Ascending aorta (tissue), 2 donors: ENCODE results near the gene DPH6. TPM values are rescaled to one million over a fixed set of nuclear protein-coding genes. Genes with fewer than 3 reads are reported as not detected.
A peak's percentile ranks its signal among the peaks of the same experiment; 100 is the strongest.

Source experiments
- DNase-seq, 2 donors: peaks; one replicate each; pipeline ENCODE4 v3.0.0-alpha.2; 2019; ENCODE audit warnings: low spot score in 2 of 2
- H3K27ac ChIP-seq, 2 donors: fragments of 200-600 bp; sonication (generic); one replicate each; pipeline ENCODE4 v1.5.1; 2016 to 2017; ENCODE audit warnings: mild to moderate bottlenecking in 1 of 2
- H3K27me3 ChIP-seq: fragments of 200-600 bp; sonication (generic); one replicate; pipeline ENCODE4 v1.5.1; 2017
- H3K36me3 ChIP-seq, 2 donors: fragments of 200-600 bp; sonication (generic); one replicate each; pipeline ENCODE4 v1.5.1; 2016
- H3K4me1 ChIP-seq, 2 donors: fragments of 200-600 bp; sonication (generic); one replicate each; pipeline ENCODE4 v1.5.1; 2016 to 2017; ENCODE audit warnings: mild to moderate bottlenecking in 1 of 2
- H3K4me3 ChIP-seq, 2 donors: fragments of 200-600 bp; sonication (generic); one replicate each; pipeline ENCODE4 v1.5.1; 2016 to 2017; ENCODE audit warnings: mild to moderate bottlenecking in 1 of 2
- H3K9me3 ChIP-seq, 2 donors: fragments of 200-600 bp; sonication (generic); one replicate each; pipeline ENCODE4 v1.5.1; 2016
- intact Hi-C: fragments of 100-400 bp; cut with DNase I; formaldehyde crosslinking; loops from one replicate; pipeline ENCODE4 v1.15.1; 2023
- total RNA-seq: library from RNA; depleted of rRNA; stranded (reverse); fragments of >200 nt; gene quantifications from one replicate; pipeline ENCODE4 v1.1.0, GENCODE V29; 2016
- TF ChIP-seq, protein P1 (sequence below), 3 experiments: fragments of 200-600 bp in 2 of 3; fragments of 450-650 bp in 1 of 3; sonication (generic) in 2 of 3; IDR thresholded peaks; one replicate each; pipeline ENCODE4 v1.5.1; 2016 to 2019; ENCODE audit warnings: antibody characterized with exemption in 3 of 3, mild to moderate bottlenecking in 1 of 3, moderate library complexity in 1 of 3

The DPH6 gene
- total RNA-seq, 1 donor from 2014 or later, result 9.0 TPM

DNA sequence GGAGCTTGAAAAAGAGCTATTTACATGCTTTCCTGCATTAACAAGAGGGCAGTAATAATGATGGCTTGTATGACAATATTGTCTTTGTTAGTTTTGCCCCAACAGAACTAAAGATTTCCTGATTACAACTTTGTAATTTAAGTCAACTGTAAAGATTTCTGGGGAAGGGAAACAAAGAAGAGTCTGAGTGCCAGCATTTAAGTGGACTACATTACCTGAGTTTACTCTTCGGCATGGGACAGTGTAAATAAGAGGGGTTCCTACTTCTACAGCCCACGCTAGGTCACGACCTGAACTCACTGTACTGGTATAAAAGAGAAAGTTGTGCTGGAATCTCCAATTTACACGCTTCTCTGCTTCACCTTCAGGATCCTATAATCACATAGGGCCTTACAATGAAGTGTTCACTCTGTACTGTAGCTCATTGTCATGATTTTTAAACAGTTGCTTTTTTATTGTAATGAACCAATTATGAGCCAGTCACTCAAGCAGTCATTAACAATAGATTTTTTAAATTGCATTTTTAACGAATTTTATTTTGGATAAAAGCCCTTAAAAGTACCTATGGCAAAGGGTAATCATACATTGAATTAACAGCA, 39.6 kb downstream of the DPH6 start:
- no peak for DNase-seq
- Histone ChIP-seq H3K4me1 (peaks cover 0 to 13% of the 10 kb centered on the region in 2 donors), H3K9me3 (no peaks in the 10 kb centered on the region), H3K4me3 (peak overlapping the region in 1 of 2 donors; percentile 16), H3K27ac (no peak overlapping the region), H3K36me3 (no peaks in the 10 kb centered on the region), H3K27me3 (no peaks in the 10 kb centered on the region)
- TF ChIP-seq, protein P1, sequence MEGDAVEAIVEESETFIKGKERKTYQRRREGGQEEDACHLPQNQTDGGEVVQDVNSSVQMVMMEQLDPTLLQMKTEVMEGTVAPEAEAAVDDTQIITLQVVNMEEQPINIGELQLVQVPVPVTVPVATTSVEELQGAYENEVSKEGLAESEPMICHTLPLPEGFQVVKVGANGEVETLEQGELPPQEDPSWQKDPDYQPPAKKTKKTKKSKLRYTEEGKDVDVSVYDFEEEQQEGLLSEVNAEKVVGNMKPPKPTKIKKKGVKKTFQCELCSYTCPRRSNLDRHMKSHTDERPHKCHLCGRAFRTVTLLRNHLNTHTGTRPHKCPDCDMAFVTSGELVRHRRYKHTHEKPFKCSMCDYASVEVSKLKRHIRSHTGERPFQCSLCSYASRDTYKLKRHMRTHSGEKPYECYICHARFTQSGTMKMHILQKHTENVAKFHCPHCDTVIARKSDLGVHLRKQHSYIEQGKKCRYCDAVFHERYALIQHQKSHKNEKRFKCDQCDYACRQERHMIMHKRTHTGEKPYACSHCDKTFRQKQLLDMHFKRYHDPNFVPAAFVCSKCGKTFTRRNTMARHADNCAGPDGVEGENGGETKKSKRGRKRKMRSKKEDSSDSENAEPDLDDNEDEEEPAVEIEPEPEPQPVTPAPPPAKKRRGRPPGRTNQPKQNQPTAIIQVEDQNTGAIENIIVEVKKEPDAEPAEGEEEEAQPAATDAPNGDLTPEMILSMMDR (IDR thresholded peaks at IDR 0.05), result no peak
- intact Hi-C loops, result no loop called here

DNA sequence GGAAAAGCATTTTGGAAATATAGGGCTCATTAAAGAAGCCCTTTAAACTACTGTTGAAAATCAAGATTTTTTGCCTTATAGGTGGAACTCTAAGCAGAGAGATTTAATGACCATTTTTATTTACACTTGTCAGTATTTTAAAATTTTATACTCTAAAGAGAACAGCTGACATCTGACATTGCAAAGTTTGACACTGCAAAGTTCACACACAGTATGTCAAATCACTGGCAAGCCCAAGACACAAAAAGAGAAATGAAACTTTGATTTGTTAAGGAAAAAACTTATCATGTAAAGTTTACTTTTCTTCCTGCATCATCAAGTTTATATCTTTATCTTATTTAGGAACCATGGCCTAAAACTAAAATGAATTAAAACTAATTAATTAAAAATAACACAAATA, 40.2 kb downstream of the DPH6 start:
- Histone ChIP-seq H3K27me3 (no peaks in the 10 kb centered on the region), H3K27ac (no peak overlapping the region), H3K4me1 (peaks cover 0 to 13% of the 10 kb centered on the region in 2 donors), H3K9me3 (no peaks in the 10 kb centered on the region), H3K4me3 (peak overlapping the region in 1 of 2 donors; percentile 16), H3K36me3 (no peaks in the 10 kb centered on the region)
- intact Hi-C loops, result no loop called here
- DNase-seq, result no peak
- TF ChIP-seq, protein P1 (IDR thresholded peaks at IDR 0.05), result no peak

DNA sequence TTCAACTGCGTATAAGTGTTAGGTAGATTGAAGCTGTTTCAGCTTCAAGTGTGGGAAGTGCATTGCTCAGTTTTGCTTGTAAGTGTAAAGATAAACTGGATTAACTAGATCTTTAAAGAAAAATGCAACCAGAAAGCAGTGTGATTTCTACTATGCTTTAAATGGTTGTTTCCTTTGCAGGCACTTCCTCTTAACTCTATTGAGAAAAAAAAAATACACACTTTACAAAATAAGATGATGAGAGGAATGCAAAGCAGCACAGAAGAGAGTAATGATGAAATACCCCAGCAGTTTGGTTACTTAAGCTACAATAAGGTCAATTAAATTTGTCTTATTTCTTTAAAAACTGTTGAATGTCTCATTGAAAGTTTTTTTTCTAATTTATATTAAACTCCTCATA, 40.8 kb downstream of the DPH6 start:
- H3K9me3 ChIP-seq, result no peaks in the 10 kb centered on the region
- intact Hi-C loops, result no loop called here
- peaks cover 0 to 13% of the 10 kb centered on the region in 2 donors for H3K4me1 ChIP-seq
- TF ChIP-seq, protein P1 (IDR thresholded peaks at IDR 0.05), result no peak
- H3K27ac ChIP-seq, result no peak overlapping the region
- no peaks in the 10 kb centered on the region for H3K36me3 ChIP-seq
- peak overlapping the region in 1 of 2 donors; percentile 16 for H3K4me3 ChIP-seq
- DNase-seq, result no peak
- H3K27me3 ChIP-seq, result no peaks in the 10 kb centered on the region

DNA sequence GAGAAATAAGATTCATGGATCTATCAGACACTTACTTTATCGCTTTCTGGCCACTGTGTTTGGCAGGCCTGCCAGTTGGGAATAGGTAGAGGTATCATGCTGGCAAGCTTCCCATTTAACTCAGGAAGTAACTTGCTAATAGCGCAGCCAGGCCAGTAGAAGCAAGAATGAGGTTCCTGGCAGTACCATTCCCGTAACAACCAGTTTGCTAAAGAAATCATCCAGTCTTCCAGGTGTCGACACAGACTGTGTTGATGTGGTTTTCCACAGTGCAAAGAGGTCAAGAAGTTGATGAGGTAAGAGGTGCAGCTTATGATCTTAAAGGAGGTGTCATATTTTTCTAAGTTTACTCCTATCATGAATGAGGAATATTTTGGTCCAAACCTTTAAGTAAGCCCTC, 46.2 kb downstream of the DPH6 start:
- Histone ChIP-seq H3K36me3 (no peaks in the 10 kb centered on the region), H3K4me1 (no peaks in the 10 kb centered on the region), H3K4me3 (no peak overlapping the region), H3K27ac (no peak overlapping the region), H3K9me3 (no peaks in the 10 kb centered on the region), H3K27me3 (no peaks in the 10 kb centered on the region)
- intact Hi-C loops, result no loop called here
- TF ChIP-seq, protein P1 (IDR thresholded peaks at IDR 0.05), result no peak
- DNase-seq, result no peak

DNA sequence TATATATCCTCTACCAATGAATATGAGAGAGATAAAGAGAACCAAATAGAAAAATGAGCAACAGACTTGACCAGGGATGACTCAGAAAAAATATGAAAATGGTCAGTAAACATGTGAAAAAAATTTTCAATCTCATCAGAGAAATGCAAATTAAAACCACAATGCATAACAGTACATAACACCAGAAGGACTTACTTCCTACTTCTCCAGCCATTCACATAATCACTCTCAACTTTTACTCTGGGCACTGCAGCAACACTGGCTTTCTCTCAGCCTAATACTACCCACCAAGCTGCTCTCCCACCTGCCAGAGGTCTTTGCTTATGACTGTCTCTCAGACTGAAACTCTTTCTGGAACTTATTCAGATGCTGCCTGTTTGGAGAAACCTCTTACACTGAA, 49.4 kb downstream of the DPH6 start:
- H3K36me3 ChIP-seq, result no peaks in the 10 kb centered on the region
- no peaks in the 10 kb centered on the region for H3K4me1 ChIP-seq
- TF ChIP-seq, protein P1 (IDR thresholded peaks at IDR 0.05), result no peak
- intact Hi-C loops, result no loop called here
- no peaks in the 10 kb centered on the region for H3K27me3 ChIP-seq
- no peak overlapping the region for H3K4me3 ChIP-seq
- no peak overlapping the region for H3K27ac ChIP-seq
- no peaks in the 10 kb centered on the region for H3K9me3 ChIP-seq
- DNase-seq, result no peak

DNA sequence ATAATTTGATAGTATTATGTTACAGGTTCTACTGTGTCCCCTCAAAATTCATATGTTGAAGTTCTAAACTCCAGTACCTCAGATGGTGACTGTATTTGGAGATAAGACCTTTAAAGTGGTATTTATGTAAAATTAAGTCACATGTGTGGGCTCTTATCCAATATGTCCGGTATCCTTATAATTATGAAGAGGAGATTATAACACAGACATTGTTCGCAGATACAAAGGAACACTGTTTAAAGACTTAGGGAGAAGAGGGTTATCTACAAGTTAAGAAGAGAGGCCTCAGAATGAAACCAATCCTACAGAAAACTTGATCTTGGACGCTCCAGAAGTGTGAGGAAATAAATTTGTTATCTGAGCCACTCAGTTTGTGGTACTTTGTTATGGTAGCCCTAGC, 50.9 kb downstream of the DPH6 start:
- no peaks in the 10 kb centered on the region for H3K27me3 ChIP-seq
- intact Hi-C loops, result no loop called here
- TF ChIP-seq, protein P1 (IDR thresholded peaks at IDR 0.05), result no peak

More for the DNA sequence above, 50.9 kb downstream of the DPH6 start:
- Histone ChIP-seq H3K4me1 (no peaks in the 10 kb centered on the region), H3K36me3 (no peaks in the 10 kb centered on the region), H3K27ac (no peak overlapping the region), H3K9me3 (no peaks in the 10 kb centered on the region), H3K4me3 (no peak overlapping the region)
- no peak for DNase-seq
